HG03442 (cell line): Measurements from ENCODE around the gene KDM4B.

Experiments
- ATAC-seq: cut with Tn5 transposase; IDR thresholded peaks from one replicate; pipeline ENCODE4 v1.9.1; 2021; ENCODE audit warnings: mild to moderate bottlenecking, moderate library complexity; ENCODE audit not compliant: unreplicated experiment

Gene KDM4B

GRCh38 chr19:5119297-5119998 is 150.5 kb downstream of the KDM4B start:
- ATAC-seq = no peak

GRCh38 chr19:5120321-5120720 is 151.4 kb downstream of the KDM4B start:
- no peak for ATAC-seq

- ATAC-seq = no peak
Measured at GRCh38 chr19:5120833-5121232, 151.9 kb downstream of the KDM4B start.

DNA sequence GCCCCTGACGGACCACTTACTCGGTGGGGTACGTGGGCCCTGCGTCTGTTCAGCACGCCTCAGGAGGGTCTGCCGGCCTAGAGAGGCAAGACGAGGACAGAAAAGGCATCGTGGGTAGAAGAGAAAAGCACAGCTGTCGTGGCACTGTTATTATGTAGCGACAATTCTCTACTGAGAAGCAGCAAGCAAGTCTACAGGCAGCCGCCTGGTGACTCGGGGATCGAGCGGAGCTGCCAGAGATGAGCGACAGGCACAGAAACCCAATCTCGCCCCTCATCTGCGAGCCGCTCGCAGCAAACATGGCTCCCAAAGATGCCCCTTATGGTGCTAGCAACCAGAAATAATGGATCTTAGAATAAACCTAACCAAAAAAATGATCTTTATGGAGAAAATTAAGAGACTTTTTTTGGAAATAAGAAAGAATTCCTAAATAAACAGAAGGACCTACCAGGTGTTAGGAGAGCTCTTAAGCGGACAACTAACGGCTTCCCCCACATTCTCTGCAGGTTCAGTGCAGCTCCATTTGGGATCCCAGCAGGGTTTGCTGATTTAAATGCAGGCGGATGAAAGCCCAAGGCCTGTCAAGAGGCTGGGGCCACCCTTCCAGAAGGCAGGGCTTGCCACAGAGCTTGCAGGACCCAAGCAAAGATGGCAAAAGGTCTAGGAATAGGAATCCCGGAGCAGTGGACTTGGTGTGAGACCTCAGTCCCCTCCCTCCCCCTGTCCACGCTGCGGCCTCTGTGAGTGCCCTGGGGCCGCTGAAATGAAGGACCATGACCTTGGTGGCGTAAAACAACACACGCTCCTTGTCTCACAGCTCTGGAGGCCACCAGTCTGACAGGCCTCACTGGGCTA is 152.6 kb downstream of the KDM4B start:
- no peak for ATAC-seq

DNA sequence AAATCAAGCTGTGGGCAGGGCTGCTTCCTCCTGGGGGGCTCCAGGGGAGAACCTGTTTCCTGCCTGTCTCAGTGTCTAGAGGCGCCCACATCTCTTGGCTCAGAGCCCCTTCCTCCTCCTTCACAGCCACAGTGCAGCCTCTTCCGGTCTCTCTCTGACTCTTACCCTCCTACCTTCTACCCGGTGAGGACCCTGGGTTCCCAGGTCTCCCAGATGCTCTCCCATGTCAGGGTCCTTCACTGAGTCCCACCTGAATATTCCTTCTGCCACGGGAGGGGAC is 153.1 kb downstream of the KDM4B start:
- no peak for ATAC-seq

- no peak for ATAC-seq
Measured at GRCh38 chr19:5122671-5123409, 153.9 kb downstream of the KDM4B start.

- ATAC-seq = no peak
Measured at GRCh38 chr19:5123646-5124045, 154.7 kb downstream of the KDM4B start.

DNA sequence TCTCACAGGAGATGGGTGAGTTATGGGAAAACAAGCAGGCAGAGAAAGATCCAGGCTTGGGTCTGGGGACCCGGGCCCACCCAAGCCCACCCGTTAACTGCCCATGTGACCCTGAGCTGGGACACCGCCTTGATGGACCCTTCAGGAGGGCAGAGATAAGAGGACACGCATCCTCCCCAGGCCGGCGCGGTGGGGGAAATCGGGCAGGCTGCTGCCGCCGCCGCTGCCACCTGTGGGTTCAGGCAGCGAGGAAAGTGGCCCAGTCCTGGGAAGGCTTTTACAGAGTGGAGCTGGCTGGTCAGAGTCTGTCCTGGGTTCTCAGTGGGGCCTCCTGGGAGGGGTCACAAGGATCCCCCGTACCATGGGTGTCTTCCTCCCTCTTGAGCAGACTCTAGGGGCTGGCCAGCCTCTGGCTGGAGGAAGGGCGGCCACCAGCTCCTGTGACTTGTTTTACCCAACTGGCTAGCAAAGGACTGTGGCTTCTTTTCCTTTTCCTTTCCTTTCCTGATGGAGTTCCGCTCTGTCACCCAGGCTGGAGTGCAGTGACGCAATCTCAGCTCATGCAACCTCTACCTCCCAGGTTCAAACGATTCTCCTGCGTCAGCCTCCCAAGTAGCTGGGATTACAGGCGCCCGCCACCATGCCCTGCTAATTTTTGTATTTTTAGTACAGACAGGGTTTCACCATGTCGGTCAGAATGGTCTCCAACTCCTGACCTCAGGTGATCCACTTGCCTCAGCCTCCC is 155.4 kb downstream of the KDM4B start:
- no peak for ATAC-seq

- no peak for ATAC-seq
Measured at GRCh38 chr19:5125376-5125775, 156.5 kb downstream of the KDM4B start.

DNA sequence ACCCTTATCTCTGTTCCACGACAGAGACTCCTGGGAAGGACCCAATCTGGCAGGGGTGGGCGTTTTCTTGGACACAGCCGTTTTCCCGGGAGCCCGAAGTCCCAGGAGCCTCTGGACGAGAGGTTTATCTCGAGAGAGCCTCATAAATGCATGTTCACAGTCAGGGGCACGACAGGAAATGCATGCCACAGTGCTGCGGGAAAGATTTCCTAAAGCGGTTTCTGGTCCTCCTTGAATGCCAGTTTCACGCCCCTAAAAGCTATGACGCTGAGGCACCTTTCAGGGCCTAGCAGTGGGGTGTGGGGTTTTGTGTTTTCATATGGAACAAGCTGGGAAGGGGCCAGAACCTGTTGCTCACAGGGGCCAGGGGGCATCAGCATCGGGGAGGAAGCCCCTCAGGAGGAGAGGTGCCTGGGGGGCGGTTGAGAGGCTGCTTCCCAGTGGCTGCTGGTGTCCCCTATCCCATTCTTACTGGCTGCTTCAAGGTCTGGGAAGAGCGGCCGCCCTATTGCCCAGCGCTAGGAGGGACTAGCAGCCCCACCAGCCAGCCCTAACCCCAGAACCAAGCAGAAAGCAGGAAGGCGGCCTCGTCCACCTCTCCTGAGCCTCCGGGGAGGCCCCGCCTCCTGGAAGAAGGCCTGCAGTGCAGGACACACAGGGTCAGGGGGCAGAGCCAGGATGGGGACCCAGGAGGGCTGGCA is 157.0 kb downstream of the KDM4B start:
- no peak for ATAC-seq

DNA sequence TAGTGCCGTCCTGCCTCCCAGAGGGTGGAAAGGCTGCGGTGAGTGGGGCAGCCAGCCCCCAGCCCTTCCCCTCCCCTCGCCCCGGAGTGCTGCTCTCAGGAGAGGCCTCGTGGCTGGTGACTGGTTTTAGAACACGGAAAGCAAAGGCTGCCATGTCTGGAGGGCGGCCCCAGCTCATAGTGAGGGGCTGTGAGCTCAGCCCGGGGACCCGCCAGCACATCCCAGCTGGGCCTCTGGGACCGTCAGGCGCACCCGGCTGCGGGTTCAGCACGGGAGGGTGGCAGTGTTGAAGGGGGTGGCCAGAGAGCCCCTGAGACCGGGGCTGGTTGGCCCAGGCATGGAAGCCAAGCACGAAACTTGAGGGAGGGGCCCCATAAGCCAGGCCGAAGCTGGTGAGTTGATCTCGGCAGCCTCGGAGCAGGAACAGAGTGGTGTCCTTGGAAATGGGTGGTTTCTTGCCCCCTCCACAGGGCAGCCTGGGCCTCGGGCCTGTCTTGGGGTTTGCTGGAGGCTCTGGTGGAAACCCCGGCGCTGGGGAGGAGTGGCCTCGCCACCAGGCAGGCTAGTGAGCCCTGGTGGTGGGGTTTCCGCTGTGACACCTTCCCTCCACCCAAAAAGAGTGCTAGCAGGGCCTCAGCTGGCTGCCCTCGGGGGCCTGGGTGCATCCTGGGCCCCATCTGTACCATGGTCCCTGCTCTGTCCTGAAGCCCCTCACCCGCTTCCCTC is 157.7 kb downstream of the KDM4B start:
- no peak for ATAC-seq

DNA sequence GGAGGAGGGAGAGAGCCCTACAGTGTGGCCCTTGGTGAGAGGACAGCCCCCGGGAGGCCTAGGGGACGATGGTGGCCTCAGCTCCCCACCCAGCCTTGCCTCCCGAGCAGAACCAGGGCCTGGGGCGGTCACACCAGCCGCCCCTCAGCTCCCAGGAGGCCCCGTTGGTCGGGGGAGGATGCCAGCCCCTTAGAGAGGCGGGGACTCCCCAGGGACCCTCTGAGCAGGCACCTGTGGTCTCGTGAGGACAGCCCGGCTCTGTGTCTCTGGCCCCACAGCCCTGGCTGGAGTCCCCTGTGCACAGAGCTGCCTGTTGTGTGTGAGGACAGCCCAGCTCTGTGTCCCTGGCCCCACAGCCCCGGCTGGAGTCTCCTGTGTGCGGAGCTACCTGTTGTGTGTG is 158.8 kb downstream of the KDM4B start:
- ATAC-seq = no peak

DNA sequence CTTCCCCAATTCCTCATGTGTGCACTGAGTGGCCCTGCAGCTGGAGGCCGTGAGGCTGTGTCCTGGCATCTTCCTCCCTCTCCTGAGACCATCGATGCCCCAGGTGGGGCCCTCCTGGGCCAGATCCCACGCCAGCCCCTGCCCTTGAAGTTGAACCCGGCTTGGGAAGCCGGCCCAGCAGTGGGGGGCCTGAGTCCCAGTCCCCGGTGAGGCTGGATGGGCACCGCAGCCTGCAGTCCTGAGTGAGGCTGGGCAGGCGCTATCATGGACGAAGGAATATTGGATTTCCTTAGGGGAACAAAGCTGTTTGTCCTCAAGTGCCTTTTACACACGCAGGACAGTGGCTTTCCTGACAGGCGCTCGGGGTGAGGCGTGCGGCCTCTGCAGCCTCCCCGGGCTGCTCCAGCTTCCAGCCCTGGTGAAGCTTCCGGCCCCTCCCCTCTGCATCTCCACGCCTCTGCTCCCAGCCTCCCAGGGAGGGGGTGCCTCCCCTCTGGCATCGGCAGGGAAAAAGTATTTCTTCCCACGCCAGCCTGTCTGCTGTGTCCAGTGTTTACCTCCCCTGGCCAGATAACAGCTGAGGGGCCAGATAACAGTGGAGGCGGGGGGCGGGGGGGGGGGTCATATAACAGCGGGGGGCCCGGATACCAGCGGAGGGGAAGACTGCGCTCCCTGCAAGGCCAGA is 159.5 kb downstream of the KDM4B start:
- ATAC-seq = no peak

DNA sequence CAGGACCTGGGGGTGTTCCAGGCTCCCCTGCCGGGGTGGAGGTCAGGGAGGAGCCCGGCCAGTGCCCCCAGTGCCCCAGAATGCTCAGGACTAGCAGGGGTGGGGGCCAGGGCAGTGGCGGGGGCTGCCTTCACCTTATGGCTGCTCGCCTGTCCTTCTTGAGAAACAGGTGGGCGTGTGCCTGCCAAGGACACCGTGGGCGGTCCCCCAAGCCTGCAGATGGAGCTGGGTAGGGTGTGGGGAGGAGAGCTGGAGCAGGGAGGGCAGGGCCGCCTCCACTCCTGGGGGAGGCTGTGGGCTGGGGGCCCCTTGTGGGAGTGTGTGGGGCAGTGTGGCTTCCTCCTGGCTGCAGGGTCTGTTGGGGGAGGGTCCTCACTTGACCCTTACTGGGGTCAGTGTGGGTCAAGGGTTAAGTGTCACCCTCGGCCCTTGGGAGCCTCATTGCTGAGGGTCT is 160.1 kb downstream of the KDM4B start:
- no peak for ATAC-seq

- no peak for ATAC-seq
Measured at GRCh38 chr19:5129691-5130090, 160.8 kb downstream of the KDM4B start.

DNA sequence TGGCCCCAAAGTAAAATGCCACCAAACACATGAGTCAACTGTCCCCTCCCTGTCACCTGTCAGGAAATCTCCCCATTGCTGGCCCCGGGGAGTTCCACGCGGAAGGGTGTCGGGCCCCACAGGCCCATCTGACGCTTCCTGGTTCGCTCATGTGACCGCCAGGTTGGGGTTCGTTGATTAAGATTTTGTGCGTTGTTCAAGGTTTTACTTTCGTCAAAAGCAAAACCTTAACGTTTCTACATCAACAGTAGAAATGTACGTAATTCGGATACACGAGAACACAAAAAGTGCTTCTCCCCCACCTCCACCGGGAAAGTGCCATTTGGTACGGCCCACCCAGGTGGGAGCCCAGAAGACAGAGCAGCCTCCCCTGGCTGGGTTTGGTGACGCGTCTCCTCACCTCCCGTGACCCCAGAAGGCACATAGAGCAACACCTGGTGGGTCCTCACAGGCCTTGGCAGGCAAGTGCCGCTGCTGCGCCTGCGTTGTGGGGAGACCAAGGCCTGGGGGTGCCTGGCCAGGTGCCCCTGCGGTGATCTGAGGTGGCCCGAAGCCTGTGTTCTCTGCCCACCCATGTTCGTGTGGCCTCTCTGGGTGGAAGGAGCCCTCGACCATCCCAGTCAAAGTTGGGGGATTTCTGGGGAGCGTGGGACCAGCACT is 161.6 kb downstream of the KDM4B start:
- ATAC-seq = peak; percentile 31

DNA sequence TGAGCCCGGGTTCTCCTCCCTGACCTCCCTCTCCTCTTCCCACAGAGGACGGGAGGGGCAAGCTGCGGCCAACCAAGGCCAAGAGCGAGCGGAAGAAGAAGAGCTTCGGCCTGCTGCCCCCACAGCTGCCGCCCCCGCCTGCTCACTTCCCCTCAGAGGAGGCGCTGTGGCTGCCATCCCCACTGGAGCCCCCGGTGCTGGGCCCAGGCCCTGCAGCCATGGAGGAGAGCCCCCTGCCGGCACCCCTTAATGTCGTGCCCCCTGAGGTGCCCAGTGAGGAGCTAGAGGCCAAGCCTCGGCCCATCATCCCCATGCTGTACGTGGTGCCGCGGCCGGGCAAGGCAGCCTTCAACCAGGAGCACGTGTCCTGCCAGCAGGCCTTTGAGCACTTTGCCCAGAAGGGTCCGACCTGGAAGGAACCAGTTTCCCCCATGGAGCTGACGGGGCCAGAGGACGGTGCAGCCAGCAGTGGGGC is 162.2 kb downstream of the KDM4B start:
- peak; percentile 31 for ATAC-seq

DNA sequence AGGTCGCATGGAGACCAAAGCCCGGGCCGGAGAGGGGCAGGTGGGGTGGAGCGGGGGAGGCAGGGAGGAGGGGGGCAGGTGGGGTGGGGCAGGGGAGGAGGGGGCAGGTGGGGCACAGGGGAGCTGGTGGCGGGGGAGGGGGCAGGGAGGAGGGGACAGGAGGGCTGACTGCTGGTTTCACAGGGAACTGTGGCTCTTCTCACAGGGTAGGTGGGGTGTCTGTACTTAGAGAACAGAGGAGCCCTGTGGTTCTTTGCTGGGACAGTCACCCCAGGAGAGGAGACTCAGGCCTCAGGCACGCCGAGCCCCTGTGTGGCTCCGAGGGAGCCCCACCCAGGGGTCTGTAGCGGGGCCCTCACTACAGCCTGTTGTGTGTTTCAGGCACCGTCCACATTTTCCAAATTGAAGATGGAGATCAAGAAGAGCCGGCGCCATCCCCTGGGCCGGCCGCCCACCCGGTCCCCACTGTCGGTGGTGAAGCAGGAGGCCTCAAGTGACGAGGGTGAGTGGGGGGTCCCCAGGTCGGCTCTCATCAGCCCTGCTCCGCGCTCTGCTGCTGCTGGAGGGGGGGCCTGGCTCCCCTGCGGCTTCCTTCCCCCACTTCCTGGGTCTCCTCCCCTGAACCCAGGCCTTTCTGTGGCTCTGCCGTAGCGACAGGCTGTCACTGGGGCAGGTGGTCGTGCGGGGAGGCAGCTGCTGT is 162.7 kb downstream of the KDM4B start:
- no peak for ATAC-seq
